ENCODE results near the gene CHST8. TPM values are rescaled to one million over a fixed set of nuclear protein-coding genes. Genes with fewer than 3 reads are reported as not detected.
A peak's percentile ranks its signal among the peaks of the same experiment; 100 is the strongest.

Gene CHST8
- total and polyA plus RNA-seq, 2 of the 13 experiments (the other 11 are each of a cell fraction or from before 2014, with no cell fraction given), result not detected

DNA sequence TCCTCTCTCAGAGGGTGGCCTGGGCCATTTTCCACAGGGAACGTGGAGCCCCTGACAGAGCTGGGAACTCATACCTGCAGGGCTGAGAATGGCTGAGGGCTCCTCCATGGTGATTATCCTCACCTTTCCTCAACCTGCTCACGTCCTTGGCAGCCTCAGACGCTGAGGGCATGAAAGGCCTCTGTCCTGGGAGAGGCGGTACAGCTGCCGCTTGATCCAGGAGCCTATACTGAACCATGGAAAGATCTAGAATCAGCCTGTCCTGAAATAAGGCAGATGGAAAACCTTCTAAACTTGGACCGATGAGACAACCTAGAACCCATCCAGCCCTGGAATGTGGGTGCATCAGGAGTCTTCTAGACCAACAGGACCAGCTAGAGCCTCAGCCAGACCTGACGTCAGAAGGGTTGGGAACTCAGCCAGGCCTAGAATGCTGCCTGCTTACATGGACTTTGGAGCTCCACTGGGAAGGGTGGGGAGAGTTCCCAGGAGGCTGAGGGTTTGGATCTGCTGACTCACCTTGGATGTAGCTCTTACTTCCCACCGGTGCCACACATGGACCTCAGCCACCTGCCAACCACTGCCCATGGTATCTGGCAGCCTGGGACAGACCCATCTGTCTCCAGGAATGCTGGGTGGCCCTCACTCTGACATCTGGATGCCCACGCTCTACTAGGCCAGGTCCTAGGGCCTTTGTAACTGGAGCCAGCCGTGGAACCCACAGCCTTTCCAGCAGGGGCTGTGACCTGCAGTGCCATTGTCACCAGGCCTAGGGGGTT, 182.5 kb downstream of the CHST8 start (continued):
- TF ChIP-seq, protein P1, sequence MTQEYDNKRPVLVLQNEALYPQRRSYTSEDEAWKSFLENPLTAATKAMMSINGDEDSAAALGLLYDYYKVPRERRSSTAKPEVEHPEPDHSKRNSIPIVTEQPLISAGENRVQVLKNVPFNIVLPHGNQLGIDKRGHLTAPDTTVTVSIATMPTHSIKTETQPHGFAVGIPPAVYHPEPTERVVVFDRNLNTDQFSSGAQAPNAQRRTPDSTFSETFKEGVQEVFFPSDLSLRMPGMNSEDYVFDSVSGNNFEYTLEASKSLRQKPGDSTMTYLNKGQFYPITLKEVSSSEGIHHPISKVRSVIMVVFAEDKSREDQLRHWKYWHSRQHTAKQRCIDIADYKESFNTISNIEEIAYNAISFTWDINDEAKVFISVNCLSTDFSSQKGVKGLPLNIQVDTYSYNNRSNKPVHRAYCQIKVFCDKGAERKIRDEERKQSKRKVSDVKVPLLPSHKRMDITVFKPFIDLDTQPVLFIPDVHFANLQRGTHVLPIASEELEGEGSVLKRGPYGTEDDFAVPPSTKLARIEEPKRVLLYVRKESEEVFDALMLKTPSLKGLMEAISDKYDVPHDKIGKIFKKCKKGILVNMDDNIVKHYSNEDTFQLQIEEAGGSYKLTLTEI (CRISPR knock-in tag; conservative IDR thresholded peaks at IDR 0.05), result no peak
- TF ChIP-seq, protein P2, sequence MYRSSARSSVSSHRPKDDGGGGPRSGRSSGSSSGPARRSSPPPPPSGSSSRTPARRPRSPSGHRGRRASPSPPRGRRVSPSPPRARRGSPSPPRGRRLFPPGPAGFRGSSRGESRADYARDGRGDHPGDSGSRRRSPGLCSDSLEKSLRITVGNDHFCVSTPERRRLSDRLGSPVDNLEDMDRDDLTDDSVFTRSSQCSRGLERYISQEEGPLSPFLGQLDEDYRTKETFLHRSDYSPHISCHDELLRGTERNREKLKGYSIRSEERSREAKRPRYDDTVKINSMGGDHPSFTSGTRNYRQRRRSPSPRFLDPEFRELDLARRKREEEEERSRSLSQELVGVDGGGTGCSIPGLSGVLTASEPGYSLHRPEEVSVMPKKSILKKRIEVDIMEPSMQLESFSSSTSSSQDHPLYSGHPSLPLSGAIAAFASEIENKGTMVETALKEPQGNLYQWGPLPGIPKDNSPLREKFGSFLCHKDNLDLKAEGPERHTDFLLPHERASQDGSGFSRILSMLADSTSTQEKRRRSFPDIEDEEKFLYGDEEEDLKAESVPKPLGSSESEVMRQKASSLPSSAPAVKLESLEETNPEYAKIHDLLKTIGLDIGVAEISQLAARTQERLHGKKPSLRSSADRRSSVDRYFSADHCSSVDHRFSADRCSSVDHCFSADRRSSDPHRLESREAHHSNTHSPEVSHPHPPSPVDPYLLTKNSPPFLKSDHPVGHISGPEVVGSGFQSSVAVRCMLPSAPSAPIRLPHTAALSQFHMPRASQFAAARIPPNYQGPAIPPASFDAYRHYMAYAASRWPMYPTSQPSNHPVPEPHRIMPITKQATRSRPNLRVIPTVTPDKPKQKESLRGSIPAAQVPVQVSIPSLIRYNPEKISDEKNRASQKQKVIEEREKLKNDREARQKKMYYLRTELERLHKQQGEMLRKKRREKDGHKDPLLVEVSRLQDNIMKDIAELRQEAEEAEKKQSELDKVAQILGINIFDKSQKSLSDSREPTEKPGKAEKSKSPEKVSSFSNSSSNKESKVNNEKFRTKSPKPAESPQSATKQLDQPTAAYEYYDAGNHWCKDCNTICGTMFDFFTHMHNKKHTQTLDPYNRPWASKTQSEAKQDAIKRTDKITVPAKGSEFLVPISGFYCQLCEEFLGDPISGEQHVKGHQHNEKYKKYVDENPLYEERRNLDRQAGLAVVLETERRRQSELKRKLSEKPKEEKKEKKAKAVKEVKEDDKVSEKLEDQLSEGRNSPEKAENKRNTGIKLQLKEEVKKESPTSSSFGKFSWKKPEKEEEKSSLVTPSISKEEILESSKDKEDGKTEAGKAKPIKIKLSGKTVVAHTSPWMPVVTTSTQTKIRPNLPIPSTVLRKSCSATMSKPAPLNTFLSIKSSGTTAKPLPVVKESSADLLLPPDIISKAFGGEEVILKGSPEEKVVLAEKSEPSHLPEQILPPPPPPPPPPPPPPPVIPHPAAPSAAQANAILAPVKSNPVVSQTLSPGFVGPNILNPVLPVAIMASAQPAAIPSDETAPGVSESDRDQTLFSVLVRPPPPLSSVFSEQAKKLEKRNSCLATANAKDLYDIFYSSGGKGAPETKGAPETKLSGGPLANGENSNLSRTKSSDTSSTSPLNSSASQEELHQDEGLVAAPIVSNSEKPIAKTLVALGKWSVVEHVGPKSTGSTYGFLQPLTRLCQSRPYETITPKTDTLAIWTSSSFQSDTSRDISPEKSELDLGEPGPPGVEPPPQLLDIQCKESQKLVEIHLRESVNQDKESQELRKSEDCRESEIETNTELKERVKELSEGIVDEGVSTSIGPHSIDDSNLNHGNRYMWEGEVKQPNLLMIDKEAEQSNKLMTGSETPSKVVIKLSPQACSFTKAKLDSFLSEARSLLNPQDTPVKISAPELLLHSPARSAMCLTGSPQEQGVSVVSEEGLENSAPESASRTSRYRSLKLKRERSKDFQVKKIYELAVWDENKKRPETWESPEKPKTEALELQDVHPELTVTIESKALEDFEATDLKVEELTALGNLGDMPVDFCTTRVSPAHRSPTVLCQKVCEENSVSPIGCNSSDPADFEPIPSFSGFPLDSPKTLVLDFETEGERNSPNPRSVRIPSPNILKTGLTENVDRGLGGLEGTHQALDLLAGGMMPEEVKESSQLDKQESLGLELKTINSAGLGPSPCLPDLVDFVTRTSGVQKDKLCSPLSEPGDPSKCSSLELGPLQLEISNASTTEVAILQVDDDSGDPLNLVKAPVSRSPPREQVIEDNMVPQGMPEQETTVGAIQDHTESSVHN (CRISPR knock-in tag; IDR thresholded peaks at IDR 0.05), result 0 out of 2 replicates have a peak, but pooled peaks have one; percentile 34
- TF ChIP-seq SETDB1 (CRISPR knock-in tag; IDR thresholded peaks at IDR 0.05; ENCODE audit: borderline replicate concordance), result no peak
- no peak for TF ChIP-seq ZNF143 (CRISPR knock-in tag; IDR thresholded peaks at IDR 0.05)
- peak; percentile 46; the same call in 1 of the 2 replicates for TF ChIP-seq ZBTB7B (CRISPR knock-in tag; IDR thresholded peaks at IDR 0.05)
- TF ChIP-seq ZMYM4 (CRISPR knock-in tag; IDR thresholded peaks at IDR 0.05), result no peak
- TF ChIP-seq ASH2L (IDR thresholded peaks at IDR 0.05; ENCODE audit: insufficient read length, low read depth, low read length), result no peak
- TF ChIP-seq, protein P3, sequence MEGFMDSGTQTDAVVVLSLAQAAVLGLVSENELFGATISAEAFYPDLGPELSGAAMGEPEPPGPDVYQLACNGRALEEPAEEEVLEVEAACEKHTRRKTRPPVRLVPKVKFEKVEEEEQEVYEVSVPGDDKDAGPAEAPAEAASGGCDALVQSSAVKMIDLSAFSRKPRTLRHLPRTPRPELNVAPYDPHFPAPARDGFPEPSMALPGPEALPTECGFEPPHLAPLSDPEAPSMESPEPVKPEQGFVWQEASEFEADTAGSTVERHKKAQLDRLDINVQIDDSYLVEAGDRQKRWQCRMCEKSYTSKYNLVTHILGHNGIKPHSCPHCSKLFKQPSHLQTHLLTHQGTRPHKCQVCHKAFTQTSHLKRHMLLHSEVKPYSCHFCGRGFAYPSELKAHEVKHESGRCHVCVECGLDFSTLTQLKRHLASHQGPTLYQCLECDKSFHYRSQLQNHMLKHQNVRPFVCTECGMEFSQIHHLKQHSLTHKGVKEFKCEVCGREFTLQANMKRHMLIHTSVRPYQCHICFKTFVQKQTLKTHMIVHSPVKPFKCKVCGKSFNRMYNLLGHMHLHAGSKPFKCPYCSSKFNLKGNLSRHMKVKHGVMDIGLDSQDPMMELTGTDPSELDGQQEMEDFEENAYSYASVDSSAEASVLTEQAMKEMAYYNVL (CRISPR knock-in tag; IDR thresholded peaks at IDR 0.05; ENCODE audit: borderline replicate concordance), result no peak
- no peak for TF ChIP-seq HCFC1 (IDR thresholded peaks at IDR 0.05; ENCODE audit: low read depth, low read length)
- TF ChIP-seq, protein P4, sequence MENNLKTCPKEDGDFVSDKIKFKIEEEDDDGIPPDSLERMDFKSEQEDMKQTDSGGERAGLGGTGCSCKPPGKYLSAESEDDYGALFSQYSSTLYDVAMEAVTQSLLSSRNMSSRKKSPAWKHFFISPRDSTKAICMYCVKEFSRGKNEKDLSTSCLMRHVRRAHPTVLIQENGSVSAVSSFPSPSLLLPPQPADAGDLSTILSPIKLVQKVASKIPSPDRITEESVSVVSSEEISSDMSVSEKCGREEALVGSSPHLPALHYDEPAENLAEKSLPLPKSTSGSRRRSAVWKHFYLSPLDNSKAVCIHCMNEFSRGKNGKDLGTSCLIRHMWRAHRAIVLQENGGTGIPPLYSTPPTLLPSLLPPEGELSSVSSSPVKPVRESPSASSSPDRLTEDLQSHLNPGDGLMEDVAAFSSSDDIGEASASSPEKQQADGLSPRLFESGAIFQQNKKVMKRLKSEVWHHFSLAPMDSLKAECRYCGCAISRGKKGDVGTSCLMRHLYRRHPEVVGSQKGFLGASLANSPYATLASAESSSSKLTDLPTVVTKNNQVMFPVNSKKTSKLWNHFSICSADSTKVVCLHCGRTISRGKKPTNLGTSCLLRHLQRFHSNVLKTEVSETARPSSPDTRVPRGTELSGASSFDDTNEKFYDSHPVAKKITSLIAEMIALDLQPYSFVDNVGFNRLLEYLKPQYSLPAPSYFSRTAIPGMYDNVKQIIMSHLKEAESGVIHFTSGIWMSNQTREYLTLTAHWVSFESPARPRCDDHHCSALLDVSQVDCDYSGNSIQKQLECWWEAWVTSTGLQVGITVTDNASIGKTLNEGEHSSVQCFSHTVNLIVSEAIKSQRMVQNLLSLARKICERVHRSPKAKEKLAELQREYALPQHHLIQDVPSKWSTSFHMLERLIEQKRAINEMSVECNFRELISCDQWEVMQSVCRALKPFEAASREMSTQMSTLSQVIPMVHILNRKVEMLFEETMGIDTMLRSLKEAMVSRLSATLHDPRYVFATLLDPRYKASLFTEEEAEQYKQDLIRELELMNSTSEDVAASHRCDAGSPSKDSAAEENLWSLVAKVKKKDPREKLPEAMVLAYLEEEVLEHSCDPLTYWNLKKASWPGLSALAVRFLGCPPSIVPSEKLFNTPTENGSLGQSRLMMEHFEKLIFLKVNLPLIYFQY (CRISPR knock-in tag; IDR thresholded peaks at IDR 0.05; ENCODE audit: borderline replicate concordance), result no peak
- no peak for TF ChIP-seq ZNF484 (CRISPR knock-in tag; IDR thresholded peaks at IDR 0.05; ENCODE audit: borderline replicate concordance, low read depth)
- no peak for TF ChIP-seq ZNF44 (CRISPR knock-in tag; IDR thresholded peaks at IDR 0.05)

Measured in HepG2 (cell line).